ENCODE measurements around the gene MN1. TPM values are rescaled to one million over a fixed set of nuclear protein-coding genes. Genes with fewer than 3 reads are reported as not detected.

The MN1 gene
- total and polyA plus RNA-seq, 2 of the 8 experiments (the other 6 are each of a cell fraction or from before 2014, with no cell fraction given) = 3.1 to 4.9 TPM

GRCh38 chr22:27791859-27792241, 9.7 kb downstream of the MN1 start:
- no peak overlapping the region for H2BK15ac ChIP-seq (ENCODE audit: low read length)
- WGBS, 2 experiments (ENCODE audit: extremely low coverage in 1 of 2, insufficient coverage in 1 of 2, insufficient read length in 1 of 2, insufficient replicate concordance in 2 of 2, low coverage in 1 of 2, low lambda C conversion rate in 2 of 2, missing lambda C conversion rate in 1 of 2) = 73% methylated on average over 3 of the region's 3 CpGs; no CpG with 5 or more reads in 1 of the 2 experiments
- H4K5ac ChIP-seq (ENCODE audit: insufficient read length, low read depth, low read length) = no peak overlapping the region
- CTCF ChIA-PET (ENCODE audit: partially characterized antibody) = interaction anchor here (0.6 to 1.8 kb wide), 4 partner anchors 13 to 1574 kb away, joined by 3 to 9 read pairs (median 4); no protein-coding TSS in a partner anchor
- no peak overlapping the region for H3K18ac ChIP-seq (ENCODE audit: extremely low read depth, low read length)
- H2BK120ac ChIP-seq (replicated peaks; ENCODE audit: low read depth, low read length) = no peak overlapping the region
- no peak overlapping the region for H3K14ac ChIP-seq (ENCODE audit: insufficient read length)
- H4K91ac ChIP-seq (replicated peaks; ENCODE audit: insufficient read length, low read length) = no peak overlapping the region
- no peak overlapping the region for H2BK12ac ChIP-seq (ENCODE audit: low read depth, low read length)
- H3K9me3 ChIP-seq (ENCODE audit: insufficient read depth in 2 of 2, low read depth in 1 of 2, low read length in 1 of 2) = no peaks in the 10 kb centered on the region
- peaks cover 3% of the 10 kb centered on the region; the same call in 1 of the 2 replicates for H3K79me1 ChIP-seq (ENCODE audit: low read depth, low read length)
- peaks cover 6 to 7% of the 10 kb centered on the region in 2 experiments for H4K20me1 ChIP-seq (replicated peaks in 1 of 2; ENCODE audit: control insufficient read depth in 1 of 2, insufficient read depth in 2 of 2, low read length in 2 of 2)
- H3K4ac ChIP-seq (replicated peaks; ENCODE audit: insufficient read length, low read depth, low read length) = no peak overlapping the region
- POLR2A ChIA-PET (ENCODE audit: partially characterized antibody) = no interaction called here
- no peak overlapping the region for H2BK5ac ChIP-seq (ENCODE audit: low read depth, low read length)
- no peak overlapping the region for H2AFZ ChIP-seq (ENCODE audit: low read length)
- peaks cover 4% of the 10 kb centered on the region; the same call in 1 of the 2 replicates for H3K23me2 ChIP-seq (ENCODE audit: low read depth, low read length)
- H3K4me2 ChIP-seq (ENCODE audit: insufficient read depth in 1 of 2, low read depth in 2 of 2, low read length in 2 of 2) = peak overlapping the region; percentile 54 to 64; a peak in 2 of 4 replicates
- H3K4me3 ChIP-seq (ENCODE audit: extremely low read depth in 1 of 4, insufficient read depth in 2 of 4, low read depth in 3 of 4, low read length in 4 of 4) = peak overlapping the region in 1 of 4 experiments; percentile 42; a peak in 1 of 8 replicates
- H3K79me2 ChIP-seq (ENCODE audit: control insufficient read depth in 1 of 2, insufficient read depth in 2 of 2, low read length in 2 of 2) = no peaks in the 10 kb centered on the region
- no peak for FAIRE-seq
- H4K8ac ChIP-seq (ENCODE audit: extremely low read depth, insufficient read depth, low read length) = no peak overlapping the region
- peaks cover 15 to 70% (median 50%) of the 10 kb centered on the region in 4 experiments for H3K27me3 ChIP-seq (replicated peaks in 1 of 4; ENCODE audit: control insufficient read depth in 3 of 4, extremely low read depth in 1 of 4, insufficient read depth in 3 of 4, low read length in 3 of 4)
- no peak overlapping the region for H3K56ac ChIP-seq (replicated peaks; ENCODE audit: insufficient read length, low read depth, low read length)
- H2BK20ac ChIP-seq (ENCODE audit: low read length) = no peak overlapping the region
- H2AK5ac ChIP-seq (ENCODE audit: low read depth, low read length) = no peak overlapping the region
- H3K9ac ChIP-seq (replicated peaks in 1 of 4; ENCODE audit: extremely low read depth in 1 of 4, low read depth in 3 of 4, low read length in 3 of 4) = no peak overlapping the region
- H3K27ac ChIP-seq (ENCODE audit: low read depth, low read length) = no peak overlapping the region
- H3K36me3 ChIP-seq (ENCODE audit: control insufficient read depth in 2 of 4, insufficient read depth in 4 of 4, low read length in 3 of 4) = no peaks in the 10 kb centered on the region
- peaks cover 22 to 39% (median 27%) of the 10 kb centered on the region in 4 experiments for H3K4me1 ChIP-seq (replicated peaks in 1 of 4; ENCODE audit: control insufficient read depth in 3 of 4, insufficient read depth in 4 of 4, low read length in 3 of 4)
- H3K23ac ChIP-seq (ENCODE audit: insufficient read length) = no peak overlapping the region
- no peak for DNase-seq (ENCODE audit: low read depth in 1 of 2, low spot score in 2 of 2)
- TF ChIP-seq SAP30 (IDR thresholded peaks at IDR 0.05; ENCODE audit: insufficient read depth, insufficient replicate concordance, low read length) = no peak
- TF ChIP-seq PHF8 (conservative IDR thresholded peaks at IDR 0.05; ENCODE audit: low read depth, low read length) = no peak
- no peak for TF ChIP-seq CEBPB (IDR thresholded peaks at IDR 0.05; ENCODE audit: low read depth, low read length)
- TF ChIP-seq CHD1 (IDR thresholded peaks at IDR 0.05; ENCODE audit: low read depth, low read length) = no peak
- TF ChIP-seq YY1 (IDR thresholded peaks at IDR 0.05; ENCODE audit: low read depth, low read length) = no peak
- no peak for TF ChIP-seq GABPA (IDR thresholded peaks at IDR 0.05; ENCODE audit: borderline replicate concordance, insufficient read depth, low read length)
- TF ChIP-seq SRF (IDR thresholded peaks at IDR 0.05; ENCODE audit: low read depth, low read length) = no peak
- TF ChIP-seq USF2 (IDR thresholded peaks at IDR 0.05; ENCODE audit: low read length) = no peak
- TF ChIP-seq SP4 (IDR thresholded peaks at IDR 0.05; ENCODE audit: low read length) = no peak
- no peak for TF ChIP-seq CTCF (IDR thresholded peaks at IDR 0.05; ENCODE audit: control extremely low read depth in 1 of 3, insufficient read depth in 1 of 3, low read depth in 1 of 3, low read length in 3 of 3)
- TF ChIP-seq SP2 (IDR thresholded peaks at IDR 0.05; ENCODE audit: low read length) = no peak
